Astrocyte (in vitro differentiated cells and primary cell): Measurements from ENCODE around the gene OXLD1. TPM values are rescaled to one million over a fixed set of nuclear protein-coding genes. Genes with fewer than 3 reads are reported as not detected.

Experiments used
- DNase-seq: peaks from one replicate; pipeline ENCODE4 v3.0.0-alpha.2; 2010; ENCODE audit warnings: low read depth
- FAIRE-seq: peaks from 2 replicates; lab custom pipeline; 2011; peaks lifted over from hg19 to GRCh38; lab: Jason Lieb, UNC
- H2AFZ ChIP-seq: 2 replicates; pipeline ENCODE4 v1.6.0; 2012; ENCODE audit warnings: low read depth, low read length, inconsistent platforms
- H3K27ac ChIP-seq: 2 replicates; pipeline ENCODE4 v1.5.1; 2011; ENCODE audit warnings: low read depth, low read length, inconsistent platforms
- H3K27me3 ChIP-seq: 2 replicates; pipeline ENCODE4 v1.6.0; 2011; ENCODE audit warnings: low read length, inconsistent platforms; ENCODE audit not compliant: insufficient read depth
- H3K36me3 ChIP-seq: 2 replicates; pipeline ENCODE4 v1.5.1; 2011; ENCODE audit warnings: low read length, inconsistent platforms; ENCODE audit not compliant: insufficient read depth
- H3K4me1 ChIP-seq: 2 replicates; pipeline ENCODE4 v1.5.1; 2011; ENCODE audit warnings: low read length, inconsistent platforms; ENCODE audit not compliant: insufficient read depth
- H3K4me2 ChIP-seq: 2 replicates; pipeline ENCODE4 v1.6.0; 2012; ENCODE audit warnings: low read length, inconsistent platforms
- H3K4me3 ChIP-seq: 2 replicates; pipeline ENCODE4 v1.5.1; 2011; ENCODE audit warnings: low read depth, mild to moderate bottlenecking, low read length, inconsistent platforms; ENCODE audit not compliant: insufficient read depth
- H3K79me2 ChIP-seq: 2 replicates; pipeline ENCODE4 v1.6.0; 2012; ENCODE audit warnings: mild to moderate bottlenecking, low read length, inconsistent platforms; ENCODE audit not compliant: insufficient read depth
- H3K9ac ChIP-seq: 2 replicates; pipeline ENCODE4 v1.6.0; 2012; ENCODE audit warnings: mild to moderate bottlenecking, low read length, inconsistent platforms
- H3K9me3 ChIP-seq: 2 replicates; pipeline ENCODE4 v1.5.1; 2012; ENCODE audit warnings: low read depth, mild to moderate bottlenecking, low read length, inconsistent platforms; ENCODE audit not compliant: insufficient read depth
- H4K20me1 ChIP-seq: 2 replicates; pipeline ENCODE4 v1.6.0; 2012; ENCODE audit warnings: low read length, inconsistent platforms; ENCODE audit not compliant: insufficient read depth
- H3K27ac Mint-ChIP-seq: one replicate; pipeline ENCODE4 v1.8.0; 2021; ENCODE audit warnings: mild to moderate bottlenecking, mixed read lengths; ENCODE audit not compliant: unreplicated experiment
- H3K27me3 Mint-ChIP-seq: one replicate; pipeline ENCODE4 v1.8.0; 2021; ENCODE audit warnings: low read depth, mixed read lengths; ENCODE audit not compliant: unreplicated experiment
- H3K36me3 Mint-ChIP-seq: one replicate; pipeline ENCODE4 v1.8.0; 2021; ENCODE audit warnings: low read depth, mixed read lengths; ENCODE audit not compliant: unreplicated experiment
- H3K4me1 Mint-ChIP-seq: one replicate; pipeline ENCODE4 v1.8.0; 2021; ENCODE audit warnings: low read depth, mixed read lengths; ENCODE audit not compliant: unreplicated experiment
- H3K4me3 Mint-ChIP-seq: one replicate; pipeline ENCODE4 v1.8.0; 2021; ENCODE audit warnings: mild to moderate bottlenecking, moderate library complexity, mixed read lengths; ENCODE audit not compliant: unreplicated experiment
- H3K9me3 Mint-ChIP-seq: one replicate; pipeline ENCODE4 v1.8.0; 2021; ENCODE audit warnings: mild to moderate bottlenecking, mixed read lengths; ENCODE audit not compliant: unreplicated experiment
- EZH2 ChIP-seq: IDR thresholded peaks from 2 replicates; pipeline ENCODE4 v1.6.1; 2012; ENCODE audit warnings: mild to moderate bottlenecking, low read length, inconsistent platforms; ENCODE audit not compliant: insufficient read depth
- total RNA-seq: library from RNA; stranded (reverse); gene quantifications from 2 replicates; pipeline ENCODE4 v1.2.1, GENCODE V29; 2021
- TF ChIP-seq, protein P1 (sequence below): IDR thresholded peaks from 2 replicates; pipeline ENCODE4 v1.5.1; 2011; ENCODE audit warnings: low read depth, mild to moderate bottlenecking, inconsistent platforms, low read length, moderate library complexity; ENCODE audit not compliant: insufficient read depth

The OXLD1 gene
- total RNA-seq, 1 donor from 2014 or later, result 22.0 TPM

- H3K27me3 Mint-ChIP-seq, result peaks cover 18% of the 10 kb centered on the region
- TF ChIP-seq EZH2, result no peak
- TF ChIP-seq, protein P1, sequence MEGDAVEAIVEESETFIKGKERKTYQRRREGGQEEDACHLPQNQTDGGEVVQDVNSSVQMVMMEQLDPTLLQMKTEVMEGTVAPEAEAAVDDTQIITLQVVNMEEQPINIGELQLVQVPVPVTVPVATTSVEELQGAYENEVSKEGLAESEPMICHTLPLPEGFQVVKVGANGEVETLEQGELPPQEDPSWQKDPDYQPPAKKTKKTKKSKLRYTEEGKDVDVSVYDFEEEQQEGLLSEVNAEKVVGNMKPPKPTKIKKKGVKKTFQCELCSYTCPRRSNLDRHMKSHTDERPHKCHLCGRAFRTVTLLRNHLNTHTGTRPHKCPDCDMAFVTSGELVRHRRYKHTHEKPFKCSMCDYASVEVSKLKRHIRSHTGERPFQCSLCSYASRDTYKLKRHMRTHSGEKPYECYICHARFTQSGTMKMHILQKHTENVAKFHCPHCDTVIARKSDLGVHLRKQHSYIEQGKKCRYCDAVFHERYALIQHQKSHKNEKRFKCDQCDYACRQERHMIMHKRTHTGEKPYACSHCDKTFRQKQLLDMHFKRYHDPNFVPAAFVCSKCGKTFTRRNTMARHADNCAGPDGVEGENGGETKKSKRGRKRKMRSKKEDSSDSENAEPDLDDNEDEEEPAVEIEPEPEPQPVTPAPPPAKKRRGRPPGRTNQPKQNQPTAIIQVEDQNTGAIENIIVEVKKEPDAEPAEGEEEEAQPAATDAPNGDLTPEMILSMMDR, result no peak
- no peak overlapping the region for H3K4me3 ChIP-seq
- DNase-seq (no peak), FAIRE-seq (no peak)
- H3K9me3 Mint-ChIP-seq, result peaks cover 4% of the 10 kb centered on the region
- no peak overlapping the region for H2AFZ ChIP-seq
- H3K36me3 Mint-ChIP-seq, result peaks cover 2% of the 10 kb centered on the region
- H3K27me3 ChIP-seq, result peaks cover 20% of the 10 kb centered on the region
- H3K4me2 ChIP-seq, result no peak overlapping the region
- no peak overlapping the region for H3K9ac ChIP-seq
- no peak overlapping the region for H3K27ac ChIP-seq
- H3K4me1 ChIP-seq, result peaks cover 10% of the 10 kb centered on the region
- H3K9me3 ChIP-seq, result peaks cover 7% of the 10 kb centered on the region
- no peaks in the 10 kb centered on the region for H4K20me1 ChIP-seq
- H3K79me2 ChIP-seq, result no peaks in the 10 kb centered on the region
- H3K4me1 Mint-ChIP-seq, result peaks cover 5% of the 10 kb centered on the region
- H3K36me3 ChIP-seq, result no peaks in the 10 kb centered on the region
- H3K4me3 Mint-ChIP-seq, result no peak overlapping the region
- H3K27ac Mint-ChIP-seq, result no peak overlapping the region
Observed at GRCh38 chr17:81644976-81645952, 21.1 kb downstream of the OXLD1 start.

GRCh38 chr17:81644496-81644895, 21.9 kb downstream of the OXLD1 start:
- H3K4me1 Mint-ChIP-seq, result peaks cover 5% of the 10 kb centered on the region
- Histone ChIP-seq H2AFZ (no peak overlapping the region), H3K9me3 (peaks cover 7% of the 10 kb centered on the region), H3K36me3 (no peaks in the 10 kb centered on the region), H3K4me2 (no peak overlapping the region), H3K4me1 (peaks cover 10% of the 10 kb centered on the region), H3K4me3 (no peak overlapping the region), H3K9ac (no peak overlapping the region), H3K27me3 (peaks cover 20% of the 10 kb centered on the region), H3K27ac (no peak overlapping the region), H4K20me1 (no peaks in the 10 kb centered on the region), H3K79me2 (no peaks in the 10 kb centered on the region)
- FAIRE-seq (no peak), DNase-seq (no peak)
- TF ChIP-seq, protein P1, result no peak
- TF ChIP-seq EZH2, result no peak
- no peak overlapping the region for H3K27ac Mint-ChIP-seq
- peaks cover 2% of the 10 kb centered on the region for H3K36me3 Mint-ChIP-seq
- peaks cover 18% of the 10 kb centered on the region for H3K27me3 Mint-ChIP-seq
- H3K4me3 Mint-ChIP-seq, result no peak overlapping the region
- H3K9me3 Mint-ChIP-seq, result peaks cover 4% of the 10 kb centered on the region
